Midbrain (tissue), 1 donor: Measurements from ENCODE around the gene ESPN.
A peak's percentile ranks its signal among the peaks of the same experiment; 100 is the strongest.
"Not testable (repeated sequence)": the region's sequence is repeated elsewhere in the genome, so short reads cannot be mapped to it uniquely, and the experiment has no call there.

Experiments
- DNase-seq: peaks from one replicate; lab custom pipeline; 2025; lab: John Stamatoyannopoulos, UW

ESPN gene

DNA sequence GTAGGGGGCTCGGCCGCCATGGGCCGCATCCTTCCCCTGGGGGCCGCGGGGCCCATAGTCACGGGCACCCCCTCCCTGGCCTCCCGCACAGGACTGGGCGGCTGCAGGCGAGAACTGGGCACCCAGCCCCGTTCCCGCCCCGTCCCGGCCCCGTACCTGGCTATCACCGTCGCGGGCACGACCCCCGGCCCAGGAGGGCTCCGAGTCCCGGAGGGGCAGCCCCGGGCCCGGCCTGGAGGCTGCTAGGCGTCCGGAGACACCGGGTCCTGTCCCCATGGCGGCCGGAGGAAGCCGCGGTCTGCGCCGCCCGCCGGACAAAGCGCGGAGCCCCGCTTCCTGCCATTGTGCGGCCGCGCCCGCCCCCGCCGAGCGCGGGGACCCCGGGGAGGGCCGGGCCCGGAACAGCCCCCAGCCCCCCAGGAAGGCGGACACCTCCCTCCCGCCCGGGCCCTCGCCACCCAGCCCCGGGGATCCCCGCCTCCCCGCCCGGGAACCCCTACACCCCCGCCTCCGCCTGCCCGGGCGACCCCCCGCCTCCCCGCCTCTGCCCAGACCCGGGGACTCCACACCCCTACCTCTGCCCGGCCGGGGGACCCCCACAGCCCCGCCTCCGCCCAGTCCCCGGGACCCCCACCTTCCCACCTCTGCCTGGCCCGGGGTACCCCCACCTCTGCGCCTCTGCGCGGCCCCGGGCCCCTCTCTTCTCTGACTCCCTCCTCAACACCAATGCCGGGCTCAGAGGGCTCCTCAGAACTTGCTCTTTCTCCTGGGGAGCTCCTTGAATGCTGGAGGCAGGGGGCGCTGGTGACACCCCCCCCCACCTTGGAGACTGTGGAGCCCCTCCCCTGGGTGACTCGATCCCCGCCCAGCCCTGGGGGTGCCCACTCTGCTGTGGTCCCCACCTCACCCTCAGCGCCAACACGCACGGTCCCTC lies 60.9 kb downstream of the ESPN start:
- no peak for DNase-seq

DNA sequence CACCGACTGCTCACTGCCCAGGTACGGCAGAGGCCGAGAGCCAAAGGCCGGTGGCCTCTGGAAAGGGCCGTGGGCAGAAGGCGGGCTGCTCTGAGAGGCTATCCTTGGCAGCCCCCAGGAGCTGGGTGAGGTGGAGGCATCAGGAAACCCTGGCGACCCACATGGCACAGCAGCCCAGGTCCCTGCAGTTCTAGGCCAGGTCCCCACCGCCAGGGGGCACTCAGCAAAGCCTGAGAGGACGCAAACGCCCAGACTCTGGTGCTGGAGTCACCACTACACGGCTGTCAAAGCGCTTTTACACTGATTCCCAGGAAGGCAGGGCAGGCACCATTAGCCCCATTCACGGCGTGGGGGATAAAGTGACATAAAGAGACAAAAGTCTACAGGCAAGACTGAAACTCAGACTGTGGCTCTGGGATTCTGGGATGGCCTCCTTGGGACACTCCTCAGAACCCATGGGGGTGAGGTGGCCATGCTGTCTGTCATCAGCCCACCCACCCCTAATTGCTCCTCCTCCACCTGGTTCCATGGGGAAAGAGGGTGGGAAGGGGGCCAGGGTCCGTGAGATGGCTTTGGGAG lies 61.9 kb downstream of the ESPN start:
- peak; percentile 66 for DNase-seq

DNA sequence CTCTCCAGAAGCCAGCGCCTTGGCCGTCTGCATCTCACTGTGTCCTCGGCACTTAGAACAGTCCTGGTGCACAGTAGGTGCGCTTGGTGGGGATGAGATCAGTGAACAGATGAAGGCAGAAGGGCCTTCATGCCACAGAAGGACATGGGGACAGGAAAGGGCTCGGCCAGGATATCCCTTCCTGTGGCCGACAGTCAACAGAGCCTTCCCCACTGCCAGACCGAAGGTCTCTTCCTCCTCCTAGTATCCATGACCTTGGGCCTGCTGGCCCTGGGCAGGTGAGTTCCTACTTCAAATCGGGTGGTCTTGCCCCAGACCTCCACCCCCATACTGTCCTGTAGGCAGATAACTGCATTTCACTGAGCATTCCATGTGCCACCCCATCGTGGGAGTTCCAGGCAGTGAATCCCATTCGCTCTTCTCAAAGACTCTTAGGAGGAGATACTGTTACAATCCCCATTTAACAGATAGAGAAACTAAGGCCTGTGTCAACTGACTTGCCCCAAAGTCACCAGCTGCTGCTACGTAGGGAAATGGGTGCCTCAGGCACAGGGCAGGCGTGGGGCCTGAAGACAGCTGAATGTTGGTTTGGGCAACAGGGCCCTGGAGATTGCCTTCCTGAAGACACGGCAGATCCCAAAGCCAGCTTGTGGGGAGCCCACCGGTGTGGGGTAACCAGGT lies 63.4 kb downstream of the ESPN start:
- DNase-seq = no peak

DNA sequence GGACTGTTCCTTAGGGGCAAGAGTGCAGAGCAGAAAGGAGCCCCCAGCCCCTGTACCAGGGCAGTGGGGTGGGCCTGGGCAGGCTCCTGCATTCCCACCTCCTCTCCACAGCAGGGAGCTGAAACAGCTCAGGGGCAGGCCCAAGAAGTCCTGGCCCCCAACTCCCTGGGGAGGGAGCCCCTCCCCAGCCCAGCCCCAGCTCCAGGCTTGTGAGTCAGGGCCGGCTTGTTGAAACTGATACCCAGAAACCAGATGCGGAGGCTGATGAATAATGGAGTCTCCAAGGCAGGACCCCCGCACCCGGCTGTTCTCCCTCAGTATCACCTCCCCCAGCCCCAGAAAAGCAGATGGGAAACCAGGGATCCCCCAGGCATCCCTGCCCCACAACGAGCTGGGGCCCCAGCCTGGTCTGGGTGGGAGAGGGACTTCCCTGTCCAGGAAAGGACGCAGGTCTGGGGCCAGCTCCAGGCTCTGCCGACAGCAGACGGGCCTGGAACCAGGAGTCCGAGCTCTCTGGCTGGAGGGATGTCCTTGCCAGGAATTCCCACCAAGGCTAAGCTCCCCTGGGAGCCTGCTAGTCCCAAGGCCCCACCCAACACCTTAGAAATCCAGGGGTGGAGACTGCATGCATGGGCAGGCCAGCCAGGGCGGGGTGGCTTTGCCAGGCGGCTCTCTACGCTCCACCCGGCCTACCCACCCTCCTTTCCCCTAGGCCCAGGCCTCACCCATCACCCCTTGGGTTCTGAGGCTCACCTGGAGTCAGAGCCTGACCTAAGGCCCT lies 64.2 kb downstream of the ESPN start:
- no peak for DNase-seq

DNA sequence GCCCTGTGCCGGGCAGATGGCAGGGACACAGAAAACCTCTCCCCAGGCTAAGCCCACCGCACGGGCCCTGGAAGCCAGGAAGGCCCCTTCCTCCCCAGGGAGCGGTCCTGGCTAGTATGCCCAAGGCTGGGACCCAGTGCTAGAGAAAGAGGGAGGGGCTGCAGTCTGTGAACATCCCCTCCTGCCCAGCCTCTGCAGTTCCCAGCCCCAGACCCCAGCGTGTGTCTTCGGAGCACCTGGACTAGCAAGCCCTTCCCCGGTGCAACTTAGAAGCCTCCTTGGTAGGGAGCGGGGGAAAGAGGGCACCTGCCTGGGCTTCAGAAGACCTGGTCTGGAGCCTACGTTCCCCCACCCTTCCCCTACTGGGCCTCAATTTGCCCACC lies 64.8 kb downstream of the ESPN start:
- DNase-seq = no peak

DNA sequence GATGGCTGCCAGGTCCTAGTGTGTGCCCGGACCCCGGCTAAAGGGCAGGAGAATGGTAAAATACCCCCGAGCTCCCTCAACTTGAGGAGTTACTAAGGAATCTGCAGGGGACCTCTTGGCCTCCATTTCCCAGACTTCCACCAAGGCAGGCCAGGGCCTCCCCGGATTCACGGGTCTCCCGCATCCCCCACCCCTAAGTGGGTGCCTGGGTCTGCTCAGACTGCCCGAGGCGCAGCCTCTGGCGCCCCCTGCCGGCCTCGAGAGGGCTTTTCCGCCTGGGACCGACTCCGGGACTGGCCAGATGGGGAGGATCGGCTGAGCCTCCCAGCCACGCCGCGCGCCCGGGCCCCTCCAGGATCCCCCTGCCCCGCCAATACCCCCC lies 65.2 kb downstream of the ESPN start:
- peak; percentile 39 for DNase-seq

DNA sequence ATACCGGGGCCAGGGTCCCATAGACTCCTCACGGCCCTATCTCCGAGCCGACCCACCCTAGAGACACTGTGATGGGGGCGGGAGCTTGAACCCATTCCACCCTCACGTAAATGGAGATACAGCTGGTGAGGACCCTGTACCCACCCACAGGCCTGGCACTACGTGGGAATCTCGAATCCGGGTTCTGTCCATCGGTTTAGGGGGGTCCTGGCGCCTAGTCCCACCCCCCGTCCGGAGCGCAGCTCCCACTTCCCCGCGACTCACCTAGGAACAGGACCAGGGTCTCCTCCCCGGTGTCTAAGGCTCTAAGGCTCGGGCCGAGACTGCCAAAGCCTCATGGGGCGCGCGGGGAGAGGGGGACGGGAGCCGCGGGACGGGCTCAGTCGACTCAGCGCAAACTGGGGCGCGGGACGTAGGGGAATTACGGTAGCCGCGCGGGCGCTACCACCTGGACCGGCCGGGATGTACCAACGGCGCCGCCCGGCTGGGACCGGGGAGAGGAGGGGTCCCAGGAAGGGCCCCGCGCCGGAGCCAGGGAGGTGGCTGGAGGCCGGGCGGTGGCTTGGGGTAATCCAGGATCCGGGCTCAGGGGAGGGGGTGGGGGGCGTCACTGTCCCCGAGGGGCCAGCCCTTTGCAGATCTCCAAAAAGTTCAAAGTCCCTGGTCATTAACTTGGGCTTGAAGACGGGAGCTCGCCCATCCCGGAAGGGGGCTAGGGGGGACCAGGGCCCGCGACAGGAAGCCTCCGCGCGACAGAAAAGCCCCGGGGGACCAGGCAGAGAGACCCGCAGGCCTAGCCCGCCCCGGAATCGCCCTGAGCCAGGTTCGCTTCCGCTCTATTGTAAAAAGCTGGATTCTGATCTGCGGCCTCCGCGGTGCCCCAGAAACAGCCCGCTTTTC lies 65.9 kb downstream of the ESPN start:
- peak; percentile 4 for DNase-seq

DNA sequence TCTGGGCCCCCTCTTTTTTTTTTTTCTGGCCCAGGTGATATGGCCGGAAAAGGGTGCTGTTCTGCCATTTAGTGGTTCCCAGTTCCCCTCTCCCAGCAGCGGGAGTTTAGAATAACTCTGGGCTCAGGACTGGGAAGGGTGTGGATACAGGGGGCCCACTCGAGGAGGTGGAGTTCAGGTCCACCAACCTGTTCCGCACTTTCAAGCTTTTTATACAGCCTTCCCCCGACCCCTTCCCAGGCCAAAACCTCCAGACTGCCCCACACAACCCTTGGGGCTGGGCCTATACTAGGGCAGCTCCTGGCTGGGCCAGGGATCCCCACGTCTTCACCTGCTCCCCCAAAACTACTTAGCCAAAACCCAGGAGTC lies 66.5 kb downstream of the ESPN start:
- no peak for DNase-seq

DNA sequence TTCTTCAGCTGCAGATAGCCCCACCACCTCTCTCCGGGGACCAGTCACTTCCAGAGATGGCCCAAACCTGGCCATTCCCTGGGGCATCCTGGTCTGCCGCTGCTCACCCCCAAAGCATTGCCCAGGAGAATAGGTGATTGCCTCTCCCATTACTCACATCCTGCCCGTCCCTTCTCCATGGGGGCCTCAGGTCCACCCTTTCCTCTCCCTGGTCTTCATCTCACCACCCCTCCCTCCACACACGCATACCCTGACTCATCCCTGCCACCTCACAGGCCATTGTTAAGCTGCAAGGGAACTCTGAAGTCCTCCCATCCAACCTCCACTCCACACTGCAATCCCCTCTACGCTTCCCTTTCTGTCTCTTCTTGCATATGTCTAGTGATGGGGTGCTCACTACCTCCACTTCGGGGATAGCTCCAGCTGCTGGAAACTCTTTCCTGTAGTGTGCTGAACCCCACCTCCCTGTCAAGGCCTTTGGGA lies 66.9 kb downstream of the ESPN start, which contains the start of gene PLEKHG5:
TSS of gene PLEKHG5 (minus strand) at position 188 of the 483 bp plus-strand sequence. CDS start 14,096 bp downstream, outside the sequence.
- DNase-seq = no peak

DNA sequence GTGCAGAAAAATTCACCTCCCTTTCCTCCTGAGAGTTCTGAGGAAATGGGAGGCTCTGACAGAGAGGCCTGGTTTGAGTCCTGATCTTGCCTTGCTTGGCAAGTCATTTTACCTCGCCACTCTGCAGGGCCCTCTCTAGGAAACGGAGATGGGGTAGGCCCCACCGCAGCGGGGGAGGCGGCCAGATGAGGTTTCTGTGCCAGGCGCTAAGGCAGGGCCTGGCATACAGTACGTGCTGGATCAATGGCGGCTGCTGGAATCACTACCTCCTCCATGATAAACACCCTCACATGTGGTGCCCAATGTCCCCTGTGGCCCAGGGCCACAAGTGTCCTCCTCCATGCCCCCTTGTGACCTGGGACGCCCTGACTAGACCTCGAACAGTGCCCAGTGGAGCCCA lies 67.4 kb downstream of the ESPN start:
- DNase-seq = no peak

DNA sequence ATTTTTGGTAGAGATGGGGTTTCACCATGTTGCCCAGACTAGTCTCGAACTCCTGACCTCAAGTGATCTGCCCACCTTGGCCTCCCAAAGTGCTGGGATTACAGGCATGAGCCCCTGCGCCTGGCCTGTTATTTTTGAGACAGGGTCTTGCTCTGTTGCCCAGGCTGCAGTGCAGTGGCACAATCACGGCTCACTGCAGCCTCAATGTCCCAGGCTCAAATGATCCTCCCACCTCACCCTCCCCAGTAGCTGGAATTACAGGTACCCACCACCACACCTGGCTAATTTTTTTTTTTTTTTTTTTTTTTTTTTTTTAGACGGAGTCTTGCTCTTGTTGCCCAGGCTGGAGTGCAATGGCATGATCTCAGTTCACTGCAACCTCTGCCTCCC lies 69.3 kb downstream of the ESPN start:
- DNase-seq = not testable (repeated sequence)

DNA sequence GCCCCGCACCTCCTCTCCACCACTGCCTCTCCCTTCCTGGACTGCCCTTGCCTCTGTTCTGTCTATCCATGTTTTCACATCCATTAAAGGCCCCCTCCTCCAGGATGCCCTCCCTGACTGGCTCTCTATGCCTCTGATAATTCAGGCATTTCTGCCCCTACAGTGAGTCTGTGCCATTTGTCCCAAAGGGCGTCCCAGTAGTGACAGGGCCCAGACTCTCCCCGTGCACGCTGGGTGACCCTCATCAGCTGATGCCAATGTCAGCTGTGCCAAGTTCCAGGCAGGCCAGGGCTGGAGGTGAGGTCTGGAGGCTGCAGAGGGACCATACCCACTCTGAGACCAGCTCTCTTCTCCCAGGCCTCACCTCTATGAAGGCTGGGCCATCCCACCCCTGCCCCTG lies 70.1 kb downstream of the ESPN start:
- no peak for DNase-seq

DNA sequence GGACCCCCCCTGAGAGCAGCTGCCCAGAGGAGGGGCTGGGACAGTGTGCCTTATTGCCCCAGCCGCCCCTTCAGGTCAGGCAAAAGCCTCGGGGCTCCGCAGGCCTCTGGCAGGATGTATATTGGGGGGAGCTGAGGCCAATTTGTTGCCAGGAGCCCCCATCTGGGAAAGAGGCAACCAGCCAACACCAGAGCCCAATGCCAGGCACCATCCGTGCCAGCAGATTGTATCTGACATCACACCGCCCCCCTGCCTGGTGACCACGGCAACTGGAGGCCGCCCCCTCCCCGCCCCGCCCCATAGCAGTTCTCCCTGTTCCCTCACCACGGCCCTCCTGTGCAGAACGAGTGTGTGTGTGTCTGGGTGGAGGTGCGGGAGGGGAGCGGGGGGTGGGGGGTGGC lies 70.5 kb downstream of the ESPN start:
- no peak for DNase-seq

DNA sequence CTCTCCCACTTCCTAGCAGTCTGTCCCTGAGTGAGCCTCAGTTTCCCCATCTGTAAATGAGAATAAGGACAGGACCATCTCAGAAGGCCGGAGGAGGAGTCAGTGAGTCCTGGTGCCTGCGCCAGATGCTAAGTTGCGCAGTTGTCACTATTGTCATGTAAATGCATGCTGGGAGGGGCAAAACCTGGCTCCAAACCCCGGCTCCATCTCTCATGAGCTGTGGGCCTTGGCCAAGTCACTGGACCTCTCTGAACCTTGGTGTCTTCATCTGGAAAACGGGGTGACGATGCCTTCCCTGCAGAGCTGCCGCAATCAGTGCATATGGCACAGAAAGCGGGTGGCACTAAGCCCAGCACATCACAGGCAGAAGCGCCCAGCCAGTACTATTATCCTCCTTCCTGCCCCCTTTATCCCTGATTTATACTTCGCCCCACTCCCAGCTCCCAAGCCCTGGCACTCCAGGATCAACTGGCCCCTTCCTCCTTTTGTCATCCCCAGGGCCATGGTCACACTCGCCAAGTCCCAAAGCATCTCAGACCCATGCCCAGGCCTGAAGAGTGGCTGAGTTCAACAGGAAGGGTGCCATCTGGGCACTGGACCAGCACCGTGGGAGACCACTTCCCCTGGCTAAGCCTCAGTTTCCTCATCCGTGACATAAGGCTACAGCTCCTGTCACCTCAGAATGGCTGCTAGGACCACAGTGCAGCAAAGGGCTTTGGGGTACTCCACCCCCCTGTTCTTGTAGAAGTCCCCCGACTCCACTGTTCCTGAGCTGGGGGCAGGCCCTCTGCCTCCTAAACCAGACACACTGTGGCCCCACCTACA lies 71.2 kb downstream of the ESPN start:
- DNase-seq = no peak

DNA sequence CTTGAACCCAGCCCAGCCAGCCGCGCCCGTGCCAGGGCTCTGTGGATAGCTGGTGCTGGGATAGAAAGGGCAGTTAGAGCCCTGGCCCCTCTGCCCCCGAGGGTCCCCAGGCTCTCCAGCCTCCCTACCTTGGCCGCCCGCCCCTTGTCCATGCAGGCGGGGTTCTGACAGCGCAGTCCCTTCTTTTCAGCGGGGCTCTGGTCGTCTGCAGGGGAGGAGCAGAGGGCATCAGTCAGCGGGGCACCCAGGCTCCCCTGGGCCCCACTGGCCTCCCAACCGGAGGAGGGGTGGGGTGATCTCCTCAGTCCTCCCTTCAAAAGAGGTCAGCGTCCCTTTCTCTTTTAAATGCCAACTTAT lies 71.8 kb downstream of the ESPN start:
- no peak for DNase-seq

DNA sequence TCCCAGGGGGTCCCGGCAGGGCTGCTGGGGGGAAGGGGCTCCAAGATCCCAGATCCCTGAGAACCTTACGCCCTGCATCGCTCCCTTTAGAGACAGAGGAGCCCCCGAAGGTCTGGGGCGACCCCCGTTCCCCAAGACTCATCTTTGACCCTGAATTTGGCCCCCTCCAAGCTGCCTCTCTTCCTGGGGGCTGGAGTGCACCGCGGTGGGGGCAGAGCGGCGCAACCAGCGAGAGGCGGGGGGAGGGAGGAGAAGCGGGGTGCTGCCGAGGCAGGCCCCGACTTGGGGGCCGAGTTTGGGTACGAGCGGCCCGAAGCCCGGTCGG lies 72.3 kb downstream of the ESPN start:
- no peak for DNase-seq

DNA sequence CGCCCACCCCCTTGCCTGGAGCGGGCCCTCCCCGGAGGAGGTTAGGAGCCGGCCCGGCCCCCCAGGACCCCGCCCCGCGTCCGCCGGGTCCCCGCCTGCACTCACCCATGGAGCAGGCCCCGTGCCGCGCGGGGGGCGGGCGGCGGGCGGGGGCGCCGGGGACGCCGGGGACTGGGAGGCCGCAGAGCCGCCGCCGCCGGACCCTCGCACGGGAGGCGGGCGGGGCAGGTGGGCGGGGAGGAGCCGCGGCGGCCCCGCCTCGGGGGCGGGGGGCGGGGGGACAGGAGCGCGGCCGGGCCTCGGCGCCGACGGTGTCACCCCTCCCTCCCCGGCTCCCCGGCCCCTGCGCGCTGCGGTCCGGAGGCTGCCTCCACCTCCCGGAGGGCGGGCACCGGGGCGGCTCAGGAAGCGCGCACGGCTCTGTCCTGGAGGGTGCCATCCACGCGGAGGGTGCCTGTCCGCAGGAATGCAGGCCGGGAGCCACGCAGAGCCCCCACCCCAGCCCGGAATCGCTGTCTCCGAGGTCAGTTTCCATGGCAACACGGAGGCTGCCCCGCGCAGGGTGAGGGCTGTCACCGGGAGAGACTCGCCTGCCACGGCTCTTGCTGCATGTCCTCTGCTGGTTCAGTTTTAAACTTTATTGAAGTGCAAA lies 72.8 kb downstream of the ESPN start:
- peak; percentile 30 for DNase-seq

DNA sequence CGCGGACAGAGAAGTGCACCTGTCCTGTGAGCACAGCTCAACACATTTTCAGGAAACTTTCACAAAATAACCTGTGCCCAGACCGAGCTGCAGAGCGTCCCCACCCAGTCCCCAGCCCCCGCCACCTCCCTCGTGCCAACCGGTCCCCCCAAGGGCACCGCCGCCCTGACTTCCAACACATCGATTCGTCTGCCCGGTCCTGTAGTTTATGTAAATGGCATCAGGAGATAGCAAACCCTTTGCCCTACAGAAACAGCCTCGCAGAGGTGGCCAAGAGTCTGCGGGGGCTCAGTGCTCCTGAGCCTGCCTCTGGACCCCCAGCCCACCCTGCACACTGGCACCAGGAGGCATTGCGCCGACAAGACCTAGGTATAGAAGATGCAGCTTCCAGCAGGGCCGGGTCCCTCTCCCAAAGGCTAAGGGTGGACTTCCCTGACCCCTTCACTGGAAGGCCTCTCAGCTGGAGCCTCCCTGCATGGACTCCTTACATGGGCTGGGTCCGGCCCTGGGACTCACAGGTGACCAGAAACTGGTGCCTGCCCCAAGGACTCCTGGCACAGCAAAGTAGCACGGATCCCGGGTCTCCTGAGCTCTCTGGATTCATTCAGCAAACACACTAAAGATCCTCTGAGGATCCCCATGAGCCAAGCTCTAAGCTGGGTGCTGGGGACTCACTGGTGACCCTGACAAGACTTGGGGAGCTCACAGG lies 73.4 kb downstream of the ESPN start:
- no peak for DNase-seq

DNA sequence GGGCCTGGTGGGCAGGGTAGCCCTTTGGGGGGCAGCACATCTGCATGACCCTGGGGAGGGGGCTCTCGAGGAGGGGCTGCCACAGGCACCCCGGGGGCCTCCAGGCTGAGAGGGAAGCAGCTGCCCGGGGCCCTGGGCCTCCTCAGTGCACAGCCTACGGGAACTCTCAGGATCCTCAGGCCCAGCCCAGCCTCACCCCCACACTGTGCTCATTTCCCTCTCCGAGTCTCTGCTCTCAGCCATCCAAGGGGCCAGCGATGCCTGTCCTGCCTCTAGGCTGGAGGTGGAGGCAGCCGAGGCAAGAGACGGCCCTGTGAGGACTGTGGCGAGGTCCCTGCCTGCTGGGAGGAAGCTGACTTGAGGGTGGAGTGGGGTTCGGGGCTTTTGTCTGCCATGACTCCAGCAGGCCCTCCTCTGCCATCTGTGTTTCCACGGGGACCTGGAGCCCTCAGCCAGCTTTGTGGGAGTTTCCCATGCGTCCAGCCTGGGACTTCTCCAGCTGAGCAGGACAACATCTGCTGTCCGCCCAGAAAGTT lies 74.1 kb downstream of the ESPN start:
- DNase-seq = no peak
